Measurements from ENCODE around the gene ATR.

- TF ChIP-seq GATA2 (IDR thresholded peaks at IDR 0.05; ENCODE audit: low read depth, low read length) (no peak), GATA3 (IDR thresholded peaks at IDR 0.05; ENCODE audit: low read depth, low read length) (no peak)
Observed at GRCh38 chr3:142434503-142434902, 144.0 kb downstream of the ATR start.
